ENCODE measurements around the gene SLC2A6. TPM values are rescaled to one million over a fixed set of nuclear protein-coding genes. Genes with fewer than 3 reads are reported as not detected.

SLC2A6 gene
- total RNA-seq, 4 donors from 2014 or later, result 0.95 to 10.7 (median 2.2) TPM

GRCh38 chr9:133463864-133464615 is 14.9 kb downstream of the SLC2A6 start:
- H3K27ac ChIP-seq, result no peak overlapping the region
- H3K9me3 ChIP-seq, result no peaks in the 10 kb centered on the region
- peaks cover 0 to 18% (median 2%) of the 10 kb centered on the region in 4 donors for H3K4me1 ChIP-seq
- DNase-seq, result no peak
- TF ChIP-seq CTCF (IDR thresholded peaks at IDR 0.05) (no peak), POLR2A (IDR thresholded peaks at IDR 0.05) (no peak)
- H3K36me3 ChIP-seq, result peaks cover 0 to 23% (median 0%) of the 10 kb centered on the region in 3 donors
- H3K27me3 ChIP-seq, result no peaks in the 10 kb centered on the region
- no peak overlapping the region for H3K4me3 ChIP-seq

GRCh38 chr9:133463234-133463863 is 15.6 kb downstream of the SLC2A6 start:
- H3K9me3 ChIP-seq, result no peaks in the 10 kb centered on the region
- DNase-seq, result no peak
- H3K27ac ChIP-seq, result no peak overlapping the region
- H3K27me3 ChIP-seq, result no peaks in the 10 kb centered on the region
- H3K36me3 ChIP-seq, result peaks cover 0 to 17% (median 0%) of the 10 kb centered on the region in 3 donors
- peaks cover 0 to 22% (median 3%) of the 10 kb centered on the region in 4 donors for H3K4me1 ChIP-seq
- TF ChIP-seq POLR2A (IDR thresholded peaks at IDR 0.05), result no peak
- peak in 4 of 6 experiments; percentile 13 to 36 (median 30) for TF ChIP-seq CTCF (IDR thresholded peaks at IDR 0.05)
- no peak overlapping the region for H3K4me3 ChIP-seq

- Histone ChIP-seq H3K9me3 (no peaks in the 10 kb centered on the region), H3K4me1 (peaks cover 0 to 22% (median 3%) of the 10 kb centered on the region in 4 donors), H3K27ac (no peak overlapping the region), H3K27me3 (no peaks in the 10 kb centered on the region), H3K36me3 (peaks cover 0 to 17% (median 0%) of the 10 kb centered on the region in 3 donors), H3K4me3 (no peak overlapping the region)
- no peak for DNase-seq
- TF ChIP-seq CTCF (IDR thresholded peaks at IDR 0.05), result no peak
- no peak for TF ChIP-seq POLR2A (IDR thresholded peaks at IDR 0.05)
Observed at GRCh38 chr9:133461975-133462374, 16.9 kb downstream of the SLC2A6 start.

GRCh38 chr9:133460405-133461175 is 18.3 kb downstream of the SLC2A6 start:
- Histone ChIP-seq H3K9me3 (no peaks in the 10 kb centered on the region), H3K4me3 (peak overlapping the region; percentile 57 to 95 (median 72)), H3K27ac (peak overlapping the region; percentile 88 to 99 (median 94)), H3K4me1 (peaks cover 0 to 22% (median 3%) of the 10 kb centered on the region in 4 donors), H3K27me3 (no peaks in the 10 kb centered on the region), H3K36me3 (peaks cover 0 to 7% (median 0%) of the 10 kb centered on the region in 3 donors)
- TF ChIP-seq POLR2A (IDR thresholded peaks at IDR 0.05), result peak in 1 of 2 donors; percentile 21
- TF ChIP-seq CTCF (IDR thresholded peaks at IDR 0.05), result no peak
- DNase-seq, result peak; percentile 75 to 91 (median 90)
